Coronary artery (tissue), 2 donors: ENCODE measurements around the gene DPY30.

ENCODE experiments used
- DNase-seq: peaks from one replicate; pipeline ENCODE4 v3.0.0-alpha.2; 2017; ENCODE audit warnings: low spot score
- H3K27ac ChIP-seq, 2 donors: fragments of 200-600 bp; sonication (generic); one replicate each; pipeline ENCODE4 v1.5.1; 2016 to 2019
- H3K4me3 ChIP-seq: fragments of 200-600 bp; sonication (generic); 2 replicates; pipeline ENCODE4 v1.5.1; 2016; ENCODE audit warnings: mild to moderate bottlenecking, moderate library complexity
- CTCF ChIP-seq: fragments of 200-600 bp; sonication (generic); IDR thresholded peaks from one replicate; pipeline ENCODE4 v1.5.1; 2019; ENCODE audit warnings: antibody characterized with exemption

Gene DPY30

GRCh38 chr2:32005371-32005976 lies 34.1 kb downstream of the DPY30 start:
- no peak overlapping the region for H3K27ac ChIP-seq
- no peak for DNase-seq
- TF ChIP-seq CTCF, result no peak
- H3K4me3 ChIP-seq, result no peak overlapping the region

GRCh38 chr2:32003791-32004190 lies 35.8 kb downstream of the DPY30 start:
- no peak overlapping the region for H3K27ac ChIP-seq
- no peak for TF ChIP-seq CTCF
- H3K4me3 ChIP-seq, result no peak overlapping the region
- DNase-seq, result no peak

GRCh38 chr2:32002406-32002805 lies 37.2 kb downstream of the DPY30 start:
- Histone ChIP-seq H3K4me3 (no peak overlapping the region), H3K27ac (no peak overlapping the region)
- no peak for TF ChIP-seq CTCF
- DNase-seq, result no peak

GRCh38 chr2:31999438-31999837 lies 40.2 kb downstream of the DPY30 start:
- DNase-seq, result no peak
- H3K4me3 ChIP-seq, result no peak overlapping the region
- no peak overlapping the region for H3K27ac ChIP-seq
- TF ChIP-seq CTCF, result no peak

GRCh38 chr2:31998731-31999383 lies 40.7 kb downstream of the DPY30 start:
- TF ChIP-seq CTCF, result no peak
- H3K4me3 ChIP-seq, result no peak overlapping the region
- no peak for DNase-seq
- no peak overlapping the region for H3K27ac ChIP-seq

GRCh38 chr2:31997653-31998052 lies 42.0 kb downstream of the DPY30 start:
- Histone ChIP-seq H3K27ac (no peak overlapping the region), H3K4me3 (no peak overlapping the region)
- TF ChIP-seq CTCF, result no peak
- no peak for DNase-seq

- H3K4me3 ChIP-seq, result no peak overlapping the region
- DNase-seq, result no peak
- H3K27ac ChIP-seq, result no peak overlapping the region
- TF ChIP-seq CTCF, result no peak
Observed at GRCh38 chr2:31996571-31997150, 42.9 kb downstream of the DPY30 start.
